Right hindlimb (tissue), 1 donor: Measurements from ENCODE around the gene MFF.
"Not testable (repeated sequence)": the region's sequence is repeated elsewhere in the genome, so short reads cannot be mapped to it uniquely, and the experiment has no call there.

Experiments used
- DNase-seq: peaks from one replicate; pipeline ENCODE4 v3.0.0-alpha.2; 2018

Gene MFF

GRCh38 chr2:227337442-227337841 lies 12.4 kb downstream of the MFF start:
- DNase-seq = no peak

GRCh38 chr2:227339098-227339599 lies 14.1 kb downstream of the MFF start:
- no peak for DNase-seq

- no peak for DNase-seq
These were observed 15.1 kb downstream of the MFF start for GRCh38 chr2:227340106-227340505.

- DNase-seq = no peak
These were observed 16.5 kb downstream of the MFF start for GRCh38 chr2:227341553-227341952.

- DNase-seq = no peak
These were observed 19.2 kb downstream of the MFF start for GRCh38 chr2:227344231-227344630.

- no peak for DNase-seq
These were observed 22.1 kb downstream of the MFF start for GRCh38 chr2:227347117-227347516.

- DNase-seq = no peak
These were observed 23.3 kb downstream of the MFF start for GRCh38 chr2:227348324-227348723.

GRCh38 chr2:227349989-227350612 lies 25.1 kb downstream of the MFF start:
- no peak for DNase-seq

- DNase-seq = no peak
These were observed 26.6 kb downstream of the MFF start for GRCh38 chr2:227351639-227352038.

- DNase-seq = no peak
These were observed 35.3 kb downstream of the MFF start for GRCh38 chr2:227360351-227360750.

GRCh38 chr2:227363756-227364155 lies 38.7 kb downstream of the MFF start:
- DNase-seq = no peak

GRCh38 chr2:227364585-227365263 lies 39.7 kb downstream of the MFF start:
- DNase-seq = not testable (repeated sequence)

- DNase-seq = no peak
These were observed 40.8 kb downstream of the MFF start for GRCh38 chr2:227365833-227366232.

- DNase-seq = no peak
These were observed 41.8 kb downstream of the MFF start for GRCh38 chr2:227366769-227367426.

- DNase-seq = no peak
These were observed 42.4 kb downstream of the MFF start for GRCh38 chr2:227367427-227367795.

- no peak for DNase-seq
These were observed 43.5 kb downstream of the MFF start for GRCh38 chr2:227368574-227368973.

GRCh38 chr2:227370092-227370491 lies 45.0 kb downstream of the MFF start:
- DNase-seq = no peak

- no peak for DNase-seq
These were observed 45.8 kb downstream of the MFF start for GRCh38 chr2:227370791-227371312.

- no peak for DNase-seq
These were observed 48.3 kb downstream of the MFF start for GRCh38 chr2:227373389-227373788.

GRCh38 chr2:227374158-227374557 lies 49.1 kb downstream of the MFF start:
- no peak for DNase-seq

- DNase-seq = no peak
These were observed 51.8 kb downstream of the MFF start for GRCh38 chr2:227376656-227377396.

GRCh38 chr2:227377467-227378351 lies 52.7 kb downstream of the MFF start:
- no peak for DNase-seq
